HUES64 (cell line): ENCODE results near the gene FIZ1.
A peak's percentile ranks its signal among the peaks of the same experiment; 100 is the strongest.

Source experiments
- H3K27ac ChIP-seq: 2 replicates; pipeline ENCODE4 v1.7.0; 2013; ENCODE audit warnings: low read depth, low read length, inconsistent platforms
- H3K27me3 ChIP-seq: 2 replicates; pipeline ENCODE4 v1.6.1; 2013; ENCODE audit warnings: mild to moderate bottlenecking, low read length; ENCODE audit not compliant: insufficient read depth
- H3K36me3 ChIP-seq: 2 replicates; pipeline ENCODE4 v1.6.1; 2013; ENCODE audit warnings: mild to moderate bottlenecking, low read length; ENCODE audit not compliant: insufficient read depth
- H3K4me1 ChIP-seq: 2 replicates; pipeline ENCODE4 v1.6.1; 2013; ENCODE audit warnings: mild to moderate bottlenecking, low read length, moderate library complexity; ENCODE audit not compliant: insufficient read depth
- H3K4me3 ChIP-seq: 2 replicates; pipeline ENCODE4 v1.5.1; 2013; ENCODE audit warnings: mild to moderate bottlenecking, low read length, moderate library complexity
- H3K9ac ChIP-seq: 2 replicates; pipeline ENCODE4 v1.6.1; 2013; ENCODE audit warnings: mild to moderate bottlenecking, low read depth, low read length
- H3K9me3 ChIP-seq: 2 replicates; pipeline ENCODE4 v1.6.1; 2013; ENCODE audit warnings: low read depth, low read length; ENCODE audit not compliant: insufficient read depth
- WGBS: fragments of 150-250, 120-280 bp; methylation state at CpG from one replicate; pipeline ENCODE4 v1.1.7; 2013; ENCODE audit warnings: missing lambda C conversion rate; 5-methylcytosine and 5-hydroxymethylcytosine counted together

Gene FIZ1

DNA sequence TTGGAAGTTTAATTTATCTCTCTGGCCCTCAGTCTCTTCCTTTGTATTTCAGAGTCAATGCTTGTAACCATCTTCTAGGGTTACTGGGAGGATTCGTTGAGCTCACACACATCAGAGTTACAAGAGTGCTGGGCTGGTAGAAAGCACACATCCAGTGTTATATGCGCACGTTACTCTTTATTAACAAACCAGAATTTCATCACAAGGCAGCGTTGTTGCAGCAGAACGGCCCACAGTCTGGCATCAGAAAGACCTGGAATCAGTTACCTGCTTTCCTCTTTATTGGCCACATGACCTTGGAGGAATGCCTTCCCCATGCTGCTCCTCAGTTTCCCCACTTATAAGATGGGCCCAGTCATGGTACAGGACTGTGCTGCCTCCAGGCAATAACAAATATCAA, 10.0 kb upstream of the FIZ1 start:
- H3K9ac ChIP-seq = no peak overlapping the region
- H3K36me3 ChIP-seq = peaks cover 20% of the 10 kb centered on the region
- H3K27me3 ChIP-seq = no peaks in the 10 kb centered on the region
- peaks cover 6% of the 10 kb centered on the region; the same call in 1 of the 2 replicates for H3K4me1 ChIP-seq
- WGBS = 97% methylated on average over 5 of the region's 5 CpGs
- H3K9me3 ChIP-seq = no peaks in the 10 kb centered on the region
- no peak overlapping the region for H3K27ac ChIP-seq
- no peak overlapping the region for H3K4me3 ChIP-seq

DNA sequence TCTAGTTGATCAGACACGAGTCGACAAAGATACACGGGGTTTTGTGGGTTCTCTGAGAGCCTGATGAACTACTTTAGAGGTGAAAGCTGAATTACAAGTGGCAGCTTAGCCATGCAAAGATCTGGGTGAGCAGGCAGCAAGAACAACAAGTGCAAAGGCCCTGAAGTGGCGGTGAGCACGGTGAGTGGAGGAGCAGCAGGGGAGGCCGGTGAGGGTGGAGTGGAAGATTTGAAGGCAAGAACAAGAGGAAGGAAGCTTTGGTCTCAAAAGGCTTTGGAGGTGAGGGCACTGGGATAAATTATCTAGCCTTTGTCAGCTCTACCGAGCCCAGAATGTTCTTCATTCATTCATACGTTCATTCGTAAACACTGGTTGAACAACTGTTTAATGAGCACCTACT, 7.5 kb upstream of the FIZ1 start:
- H3K27ac ChIP-seq = peak overlapping the region; percentile 34; the same call in 1 of the 2 replicates
- H3K9me3 ChIP-seq = no peaks in the 10 kb centered on the region
- peak overlapping the region; percentile 81 for H3K4me3 ChIP-seq
- peaks cover 20% of the 10 kb centered on the region for H3K36me3 ChIP-seq
- H3K4me1 ChIP-seq = peaks cover 6% of the 10 kb centered on the region; the same call in 1 of the 2 replicates
- 92% methylated on average over 9 of the region's 9 CpGs for WGBS
- H3K9ac ChIP-seq = peak overlapping the region; percentile 56; the same call in 1 of the 2 replicates
- no peaks in the 10 kb centered on the region for H3K27me3 ChIP-seq

DNA sequence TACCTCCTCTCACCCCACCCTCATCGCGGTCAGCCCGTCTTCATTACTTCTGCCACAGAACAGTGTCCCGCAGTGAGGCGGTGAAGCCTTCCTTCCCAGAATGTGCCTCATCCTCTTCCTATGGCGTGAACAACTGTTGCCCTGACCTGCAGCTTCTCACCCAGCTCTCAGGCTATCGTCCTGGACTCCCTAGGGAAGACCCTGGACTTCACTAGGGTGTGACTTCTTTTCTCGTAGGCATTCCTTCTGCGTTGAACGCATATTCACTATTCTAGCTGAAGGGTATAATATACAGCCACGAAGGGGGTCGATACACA, 7.1 kb upstream of the FIZ1 start:
- WGBS = 35% methylated on average over 12 of the region's 12 CpGs
- H3K27ac ChIP-seq = peak overlapping the region; percentile 34; the same call in 1 of the 2 replicates

DNA sequence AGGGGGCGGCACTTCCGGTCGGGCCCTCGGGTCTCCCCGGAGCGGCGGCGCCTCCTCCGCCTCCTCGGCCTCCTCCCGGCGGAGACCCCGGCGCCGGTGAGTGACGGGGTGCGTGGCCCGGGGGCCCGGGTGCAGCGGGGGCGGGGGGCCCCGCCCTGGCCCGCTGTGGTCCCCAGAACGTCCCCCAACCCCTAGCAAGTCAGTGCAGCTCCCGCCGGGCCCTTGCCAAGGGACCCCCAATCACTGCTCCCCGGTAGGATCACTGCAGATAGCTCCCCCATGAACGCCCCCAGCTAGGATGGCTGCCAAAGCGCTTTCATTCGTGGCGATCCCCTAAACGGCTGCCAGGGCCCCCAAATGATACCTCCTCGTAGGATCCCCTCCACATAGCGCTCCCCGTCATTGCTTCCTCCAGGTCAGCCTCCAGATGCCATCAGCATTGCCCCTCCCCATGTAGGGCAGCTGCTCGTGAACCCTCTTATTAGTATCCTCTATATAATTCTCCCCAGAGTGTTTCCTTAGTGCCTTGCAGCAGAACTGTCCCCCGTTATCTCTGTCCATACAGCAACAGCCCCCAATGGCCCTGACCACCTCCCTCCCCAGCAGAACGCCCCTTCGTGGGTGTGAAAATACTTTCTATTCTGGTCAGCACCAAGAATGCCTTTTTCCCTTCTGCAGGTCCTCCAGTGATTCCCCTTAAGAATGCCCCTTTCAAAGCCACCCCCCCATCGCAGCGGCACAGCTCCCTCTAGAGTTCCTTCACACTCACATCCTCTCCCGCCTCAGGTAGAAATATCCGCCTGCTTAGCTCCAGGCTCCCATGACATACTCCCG, 6.5 kb upstream of the FIZ1 start, which contains the start of gene ZNF865:
TSS of gene ZNF865 (plus strand) at position 11 of the 834 bp plus-strand sequence. CDS start 7,972 bp downstream, outside the sequence.
- Histone ChIP-seq H3K4me3 (peak within 1 kb of the TSS; percentile 81), H3K36me3 (peaks cover 20% of the 10 kb centered on the region), H3K9ac (peak within 1 kb of the TSS; percentile 76), H3K27ac (peak within 1 kb of the TSS; percentile 98), H3K4me1 (peaks cover 8% of the 10 kb centered on the region; the same call in 1 of the 2 replicates), H3K9me3 (no peaks in the 10 kb centered on the region), H3K27me3 (no peaks in the 10 kb centered on the region)
- under 1% methylated on average over 44 of the region's 44 CpGs for WGBS

More for the DNA sequence above, 7.1 kb upstream of the FIZ1 start:
- no peaks in the 10 kb centered on the region for H3K27me3 ChIP-seq
- H3K9ac ChIP-seq = peak overlapping the region; percentile 56; the same call in 1 of the 2 replicates
- peaks cover 6% of the 10 kb centered on the region; the same call in 1 of the 2 replicates for H3K4me1 ChIP-seq
- H3K4me3 ChIP-seq = peak overlapping the region; percentile 81
- H3K36me3 ChIP-seq = peaks cover 20% of the 10 kb centered on the region
- no peaks in the 10 kb centered on the region for H3K9me3 ChIP-seq

DNA sequence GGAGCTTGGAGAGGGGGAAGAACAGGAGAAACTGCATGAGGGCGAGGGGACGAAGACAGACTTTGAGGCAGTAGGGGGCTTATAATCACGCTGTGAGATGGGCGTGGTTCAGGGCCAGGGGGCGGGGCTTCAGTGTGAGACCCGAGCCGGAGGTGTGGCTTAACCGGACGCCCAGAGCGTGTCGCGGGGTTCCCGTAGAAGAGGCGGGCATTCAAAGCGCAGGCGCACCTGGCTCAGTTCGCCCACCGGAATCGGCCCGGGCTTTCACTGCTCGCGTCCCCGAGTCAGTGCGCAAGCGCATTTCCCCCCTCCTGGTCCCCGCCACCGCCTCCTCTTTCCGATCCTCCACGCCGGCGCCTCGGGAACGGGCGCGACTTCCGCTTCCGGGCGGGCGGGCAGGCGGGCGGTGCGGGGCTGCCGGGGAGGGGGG, 5.9 kb upstream of the FIZ1 start:
- no peaks in the 10 kb centered on the region for H3K27me3 ChIP-seq
- H3K4me3 ChIP-seq = peak overlapping the region; percentile 81
- peak overlapping the region; percentile 48 for H3K9ac ChIP-seq
- peaks cover 20% of the 10 kb centered on the region for H3K36me3 ChIP-seq
- peak overlapping the region; percentile 98; the same call in 1 of the 2 replicates for H3K27ac ChIP-seq
- H3K9me3 ChIP-seq = no peaks in the 10 kb centered on the region
- WGBS = under 1% methylated on average over 43 of the region's 43 CpGs
- peaks cover 8% of the 10 kb centered on the region; the same call in 1 of the 2 replicates for H3K4me1 ChIP-seq

DNA sequence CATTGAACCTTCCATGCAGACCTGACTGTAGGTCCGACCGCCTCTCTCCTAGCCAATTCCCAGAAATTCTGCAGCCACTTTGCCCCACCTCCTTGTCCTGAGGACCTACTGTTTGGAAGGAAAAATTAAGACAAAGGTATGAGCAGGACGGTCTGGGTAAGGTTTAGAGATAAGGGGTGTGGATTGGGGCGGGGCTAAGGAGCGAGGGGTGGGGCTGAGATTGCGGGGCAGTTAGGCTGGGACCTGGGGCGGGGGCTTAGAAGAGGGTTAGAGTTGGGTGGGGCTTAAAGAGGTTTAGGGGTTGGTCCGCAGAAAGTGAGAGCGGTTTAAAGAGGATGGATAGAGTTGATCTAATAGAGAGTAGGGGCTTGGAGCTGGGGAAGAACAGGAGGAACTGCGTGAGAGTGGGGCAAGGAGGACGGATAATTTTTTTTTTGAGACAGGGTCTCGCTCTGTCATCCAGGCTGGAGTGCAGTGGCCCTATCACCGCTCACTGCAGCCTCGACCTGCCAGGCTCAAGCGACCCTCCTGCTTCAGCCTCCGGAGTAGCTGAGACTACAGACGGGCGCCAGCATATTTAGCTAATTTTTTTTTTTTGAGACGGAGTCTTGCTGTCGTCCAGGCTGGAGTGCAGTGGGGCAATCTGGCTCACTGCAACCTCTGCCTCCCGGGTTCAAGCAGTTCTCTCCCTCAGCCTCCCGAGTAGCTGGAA, 4.4 kb upstream of the FIZ1 start:
- H3K4me3 ChIP-seq = no peak overlapping the region; the same call in 1 of the 2 replicates

DNA sequence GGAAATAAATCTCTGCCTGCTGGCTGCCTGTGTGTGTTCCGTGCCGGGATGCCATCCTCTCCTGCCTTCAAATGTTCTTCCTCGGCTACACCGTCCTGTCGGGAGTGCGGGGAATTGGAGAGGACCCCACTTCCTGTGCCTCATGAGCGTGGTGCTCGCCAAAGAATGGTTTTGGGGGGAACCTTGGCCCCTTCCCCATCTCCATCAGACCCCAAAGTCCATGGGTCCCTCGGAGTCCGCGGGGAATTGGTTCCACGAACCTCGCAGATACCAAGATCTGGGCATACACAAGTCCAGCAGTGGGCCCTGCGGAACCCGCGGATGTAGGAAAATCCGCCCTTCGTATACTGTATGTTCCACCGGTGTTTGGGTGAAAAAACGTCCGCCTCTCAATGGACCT, 3.8 kb upstream of the FIZ1 start:
- Histone ChIP-seq H3K9me3 (no peaks in the 10 kb centered on the region), H3K27me3 (no peaks in the 10 kb centered on the region), H3K4me3 (no peak overlapping the region), H3K9ac (no peak overlapping the region), H3K27ac (no peak overlapping the region), H3K4me1 (peaks cover 14% of the 10 kb centered on the region), H3K36me3 (peaks cover 12% of the 10 kb centered on the region; the same call in 1 of the 2 replicates)
- WGBS = 94% methylated on average over 21 of the region's 21 CpGs

More for the DNA sequence above, 4.4 kb upstream of the FIZ1 start:
- peaks cover 12% of the 10 kb centered on the region; the same call in 1 of the 2 replicates for H3K36me3 ChIP-seq
- 88% methylated on average over 22 of the region's 22 CpGs for WGBS
- H3K27me3 ChIP-seq = no peaks in the 10 kb centered on the region
- H3K9me3 ChIP-seq = no peaks in the 10 kb centered on the region
- H3K4me1 ChIP-seq = peaks cover 8% of the 10 kb centered on the region; the same call in 1 of the 2 replicates
- H3K9ac ChIP-seq = no peak overlapping the region
- H3K27ac ChIP-seq = no peak overlapping the region

DNA sequence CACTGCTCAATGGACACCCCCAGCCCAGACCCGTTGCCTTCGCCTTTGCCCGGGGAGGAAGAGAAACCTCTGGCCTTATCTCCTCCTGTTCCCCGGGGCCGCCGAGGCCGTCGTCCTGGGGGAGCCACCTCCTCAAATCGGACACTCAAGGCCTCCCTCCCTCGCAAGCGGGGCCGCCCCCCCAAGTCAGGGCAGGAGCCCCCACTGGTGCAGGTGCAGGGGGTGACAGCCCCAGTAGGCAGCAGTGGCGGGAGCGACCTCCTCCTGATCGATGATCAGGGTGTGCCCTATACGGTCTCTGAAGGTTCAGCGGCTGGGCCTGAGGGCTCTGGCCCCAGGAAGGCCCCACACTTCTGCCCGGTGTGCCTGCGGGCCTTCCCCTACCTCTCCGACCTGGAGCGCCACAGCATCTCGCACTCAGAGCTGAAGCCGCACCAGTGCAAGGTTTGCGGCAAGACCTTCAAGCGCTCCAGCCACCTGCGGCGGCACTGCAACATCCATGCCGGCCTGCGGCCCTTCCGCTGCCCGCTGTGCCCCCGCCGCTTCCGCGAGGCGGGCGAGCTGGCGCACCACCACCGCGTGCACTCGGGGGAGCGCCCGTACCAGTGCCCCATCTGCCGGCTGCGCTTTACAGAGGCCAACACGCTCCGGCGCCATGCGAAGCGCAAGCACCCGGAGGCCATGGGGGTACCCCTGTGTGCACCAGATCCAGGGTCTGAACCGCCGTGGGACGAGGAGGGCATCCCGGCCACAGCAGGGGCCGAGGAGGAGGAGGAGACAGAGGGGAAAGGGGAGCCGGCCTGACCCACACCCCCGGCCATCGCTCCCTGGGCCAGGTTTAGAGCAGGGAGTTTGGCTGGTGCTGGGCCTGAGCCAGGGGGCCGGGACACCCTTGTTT, 3.0 kb upstream of the FIZ1 start:
- Histone ChIP-seq H3K36me3 (peaks cover 6% of the 10 kb centered on the region), H3K9ac (no peak overlapping the region), H3K4me1 (peaks cover 14% of the 10 kb centered on the region), H3K27ac (no peak overlapping the region), H3K9me3 (no peaks in the 10 kb centered on the region), H3K4me3 (no peak overlapping the region), H3K27me3 (no peaks in the 10 kb centered on the region)
- 95% methylated on average over 60 of the region's 60 CpGs for WGBS

DNA sequence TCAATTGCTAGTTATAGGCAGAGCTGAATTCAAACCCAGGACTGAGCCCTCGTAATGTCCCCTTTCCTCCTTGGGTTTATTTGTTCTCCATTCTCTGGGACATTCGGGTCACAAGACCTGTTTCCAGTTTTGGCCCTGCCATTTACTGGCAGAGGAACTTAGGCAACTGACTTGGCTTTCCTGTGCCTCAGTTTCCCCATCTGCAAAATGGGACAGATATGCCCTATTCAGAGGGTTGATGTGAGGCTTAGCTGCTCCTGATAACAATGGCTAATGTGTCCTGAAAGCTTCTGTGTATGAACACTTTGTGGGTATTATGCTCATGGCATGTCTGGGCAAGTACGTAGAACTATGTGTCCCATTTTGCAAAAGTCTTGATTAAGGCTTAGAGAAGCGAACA, 1.8 kb upstream of the FIZ1 start:
- Histone ChIP-seq H3K9me3 (no peaks in the 10 kb centered on the region), H3K9ac (peak overlapping the region; percentile 67; the same call in 1 of the 2 replicates), H3K36me3 (peaks cover 11% of the 10 kb centered on the region), H3K27me3 (no peaks in the 10 kb centered on the region), H3K27ac (no peak overlapping the region), H3K4me3 (peak overlapping the region; percentile 79), H3K4me1 (peaks cover 8% of the 10 kb centered on the region)
- WGBS = 93% methylated on average over 4 of the region's 4 CpGs

DNA sequence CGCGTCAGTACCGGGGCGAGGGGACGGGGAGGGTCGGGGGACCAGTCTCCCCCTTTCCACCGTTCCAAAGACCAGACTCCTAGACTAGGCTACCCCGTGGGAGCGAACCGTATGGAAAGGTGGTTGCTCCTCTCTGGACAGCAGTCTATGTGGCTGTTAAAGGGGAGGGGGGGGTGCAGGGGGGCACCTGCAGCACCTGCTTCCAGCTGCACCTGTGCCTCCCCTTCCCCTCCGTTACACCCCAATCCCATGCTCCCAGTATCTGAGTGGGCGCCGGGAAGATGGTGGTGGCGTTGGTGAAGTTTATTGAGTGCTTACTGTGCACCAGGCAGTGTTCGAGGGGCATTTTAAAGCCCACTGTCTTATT, 1.3 kb upstream of the FIZ1 start:
- Histone ChIP-seq H3K4me3 (peak overlapping the region; percentile 79), H3K27ac (peak overlapping the region; percentile 99), H3K36me3 (peaks cover 15% of the 10 kb centered on the region), H3K9ac (peak overlapping the region; percentile 67; the same call in 1 of the 2 replicates), H3K27me3 (no peaks in the 10 kb centered on the region), H3K4me1 (peaks cover 8% of the 10 kb centered on the region), H3K9me3 (no peaks in the 10 kb centered on the region)
- 18% methylated on average over 10 of the region's 15 CpGs for WGBS
